ENCODE results near the gene PKD1L1. TPM values are rescaled to one million over a fixed set of nuclear protein-coding genes. Genes with fewer than 3 reads are reported as not detected.

Gene PKD1L1
- total RNA-seq, 4 donors from 2014 or later: 0.06 to 0.19 (median 0.13) TPM; not detected in 1

DNA sequence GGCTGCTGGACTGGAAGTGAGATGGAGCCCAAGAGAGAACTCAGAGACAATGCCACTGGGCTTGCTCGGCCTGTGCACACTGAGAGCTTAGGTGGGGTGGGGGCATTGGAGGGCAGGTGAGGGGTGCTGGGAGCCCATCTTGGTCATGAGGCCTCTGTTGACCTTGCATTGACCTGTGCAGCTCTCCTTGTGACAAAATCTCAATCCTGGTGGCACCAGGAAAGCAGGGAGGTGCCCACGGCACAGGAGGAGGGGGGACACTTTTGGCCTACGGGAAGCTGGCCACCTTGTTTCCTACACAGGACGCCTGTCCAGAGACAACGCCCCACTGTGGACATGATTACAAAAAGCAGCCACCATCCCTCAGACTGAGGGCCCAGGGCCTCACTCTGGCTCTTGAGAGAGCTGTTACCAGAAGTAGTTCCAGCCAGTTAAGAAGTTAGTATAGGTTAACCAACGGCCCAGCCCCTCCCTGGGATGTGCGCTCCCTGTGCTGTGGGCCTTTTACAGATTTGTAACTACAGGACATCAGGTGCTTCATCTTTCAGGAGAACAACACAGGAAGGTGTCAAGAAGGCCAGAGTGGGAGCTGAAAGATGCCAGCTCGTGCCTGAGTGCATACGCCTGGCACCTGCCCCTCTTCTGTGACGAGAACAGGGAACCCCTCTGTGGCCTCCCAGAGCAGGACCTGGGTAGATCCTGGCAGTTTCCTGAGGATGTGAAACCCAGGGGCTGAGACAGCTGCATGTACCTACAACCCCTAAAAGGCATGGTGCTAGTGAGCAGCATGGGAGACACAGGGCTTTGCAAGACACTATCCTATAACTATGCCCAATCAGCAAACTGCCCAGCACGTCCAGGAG is 10.3 kb downstream of the PKD1L1 start:
- DNase-seq: no peak
- Histone ChIP-seq H3K27ac (no peak overlapping the region), H3K4me1 (peaks cover 0 to 12% (median 9%) of the 10 kb centered on the region in 3 donors), H3K27me3 (no peaks in the 10 kb centered on the region), H3K4me3 (no peak overlapping the region), H3K36me3 (no peaks in the 10 kb centered on the region), H3K9me3 (no peaks in the 10 kb centered on the region)
- 74 to 81% methylated on average over 3 to 7 of the region's 11 CpGs for WGBS, 2 donors
- intact Hi-C loops (cut with DNase I): no loop called here
- TF ChIP-seq POLR2A (IDR thresholded peaks at IDR 0.05): no peak
- TF ChIP-seq, protein P1, sequence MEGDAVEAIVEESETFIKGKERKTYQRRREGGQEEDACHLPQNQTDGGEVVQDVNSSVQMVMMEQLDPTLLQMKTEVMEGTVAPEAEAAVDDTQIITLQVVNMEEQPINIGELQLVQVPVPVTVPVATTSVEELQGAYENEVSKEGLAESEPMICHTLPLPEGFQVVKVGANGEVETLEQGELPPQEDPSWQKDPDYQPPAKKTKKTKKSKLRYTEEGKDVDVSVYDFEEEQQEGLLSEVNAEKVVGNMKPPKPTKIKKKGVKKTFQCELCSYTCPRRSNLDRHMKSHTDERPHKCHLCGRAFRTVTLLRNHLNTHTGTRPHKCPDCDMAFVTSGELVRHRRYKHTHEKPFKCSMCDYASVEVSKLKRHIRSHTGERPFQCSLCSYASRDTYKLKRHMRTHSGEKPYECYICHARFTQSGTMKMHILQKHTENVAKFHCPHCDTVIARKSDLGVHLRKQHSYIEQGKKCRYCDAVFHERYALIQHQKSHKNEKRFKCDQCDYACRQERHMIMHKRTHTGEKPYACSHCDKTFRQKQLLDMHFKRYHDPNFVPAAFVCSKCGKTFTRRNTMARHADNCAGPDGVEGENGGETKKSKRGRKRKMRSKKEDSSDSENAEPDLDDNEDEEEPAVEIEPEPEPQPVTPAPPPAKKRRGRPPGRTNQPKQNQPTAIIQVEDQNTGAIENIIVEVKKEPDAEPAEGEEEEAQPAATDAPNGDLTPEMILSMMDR (IDR thresholded peaks at IDR 0.05): no peak

DNA sequence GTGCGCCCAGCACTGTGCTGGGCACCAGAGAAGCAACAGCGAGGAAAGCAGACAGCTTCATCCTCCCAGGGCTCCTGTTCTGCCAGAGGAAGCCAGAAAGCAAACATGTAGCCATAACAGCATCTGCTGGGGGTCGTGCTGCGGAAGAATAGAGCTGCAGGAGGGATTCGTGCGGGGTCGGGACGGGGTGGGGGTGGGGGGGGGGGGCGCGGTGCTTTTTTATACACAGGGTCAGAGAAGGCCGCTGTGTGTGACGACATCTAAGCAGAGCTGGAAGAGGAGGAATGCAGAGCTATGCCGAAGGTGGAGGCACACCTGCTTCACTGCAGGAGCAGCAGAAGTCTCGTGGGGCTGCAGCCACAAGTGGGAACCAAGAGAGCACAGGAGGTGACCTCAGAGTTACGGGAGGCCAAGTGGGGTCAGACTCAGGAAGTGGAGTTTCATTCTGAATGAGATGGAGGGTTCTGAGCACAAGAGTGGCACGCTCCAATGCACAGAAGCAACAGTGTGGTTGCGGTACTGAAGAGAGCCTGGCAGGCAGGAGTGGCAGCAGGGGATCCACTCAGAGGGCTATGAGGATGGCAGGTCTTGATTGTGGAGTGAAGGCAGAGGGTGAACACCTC is 11.1 kb downstream of the PKD1L1 start:
- no peak overlapping the region for H3K27ac ChIP-seq
- intact Hi-C loops (cut with DNase I): no loop called here
- no peaks in the 10 kb centered on the region for H3K36me3 ChIP-seq
- H3K9me3 ChIP-seq: no peaks in the 10 kb centered on the region
- no peaks in the 10 kb centered on the region for H3K27me3 ChIP-seq
- no peak for DNase-seq
- TF ChIP-seq, protein P1 (IDR thresholded peaks at IDR 0.05): no peak
- no peak for TF ChIP-seq POLR2A (IDR thresholded peaks at IDR 0.05)
- peaks cover 0 to 12% (median 9%) of the 10 kb centered on the region in 3 donors for H3K4me1 ChIP-seq
- WGBS, 2 donors: 64 to 84% methylated on average over 13 to 14 of the region's 17 CpGs
- H3K4me3 ChIP-seq: no peak overlapping the region

DNA sequence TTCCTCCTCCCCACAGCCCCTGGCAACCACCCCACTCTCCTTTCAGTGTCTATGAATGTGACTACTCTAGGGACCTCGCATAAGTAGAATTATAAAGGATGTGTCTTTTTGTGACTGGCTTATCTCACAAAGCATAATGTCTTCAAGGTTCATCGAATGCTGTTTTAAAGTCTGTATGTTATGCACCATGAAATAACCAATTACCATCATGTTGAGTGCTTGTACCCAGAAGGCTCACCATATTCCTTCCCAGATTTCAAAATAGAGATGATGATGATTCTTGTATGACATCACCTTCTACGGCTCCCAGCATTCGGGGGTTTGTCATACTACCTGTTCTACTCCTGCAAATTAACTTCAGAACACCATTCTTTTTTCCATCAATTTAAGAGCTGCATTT is 11.9 kb downstream of the PKD1L1 start:
- H3K27me3 ChIP-seq: no peaks in the 10 kb centered on the region
- intact Hi-C loops (cut with DNase I): no loop called here
- DNase-seq: no peak
- H3K4me1 ChIP-seq: peaks cover 0 to 7% (median 5%) of the 10 kb centered on the region in 3 donors
- no peaks in the 10 kb centered on the region for H3K9me3 ChIP-seq
- 71 to 81% methylated on average over 4 of the region's 4 CpGs for WGBS, 2 donors
- TF ChIP-seq, protein P1 (IDR thresholded peaks at IDR 0.05): no peak
- no peak for TF ChIP-seq POLR2A (IDR thresholded peaks at IDR 0.05)
- H3K27ac ChIP-seq: no peak overlapping the region
- H3K4me3 ChIP-seq: no peak overlapping the region
- H3K36me3 ChIP-seq: no peaks in the 10 kb centered on the region

DNA sequence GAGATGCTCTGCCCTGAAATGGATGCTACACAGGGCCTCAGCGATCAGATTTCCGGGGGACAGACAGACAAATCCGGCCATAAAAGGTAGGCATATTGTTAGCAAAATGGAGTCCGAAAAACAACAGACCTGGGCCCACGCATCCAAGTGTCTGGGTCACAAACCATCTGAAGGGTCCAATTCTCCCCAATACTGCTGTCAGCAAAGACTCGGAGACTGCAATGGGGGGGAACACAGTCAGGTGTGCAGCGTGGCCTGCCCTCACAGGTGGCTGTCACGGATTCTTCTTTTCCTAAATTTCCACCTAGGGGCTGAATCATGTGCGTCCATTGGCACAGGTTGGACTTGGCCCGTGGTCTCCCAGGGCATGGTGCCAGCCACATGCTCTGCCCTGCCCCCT is 12.9 kb downstream of the PKD1L1 start:
- Histone ChIP-seq H3K36me3 (no peaks in the 10 kb centered on the region), H3K27ac (no peak overlapping the region), H3K27me3 (no peaks in the 10 kb centered on the region), H3K4me3 (no peak overlapping the region), H3K4me1 (no peaks in the 10 kb centered on the region), H3K9me3 (no peaks in the 10 kb centered on the region)
- intact Hi-C loops (cut with DNase I): no loop called here
- 90 to 94% methylated on average over 9 to 10 of the region's 10 CpGs for WGBS, 2 donors
- no peak for DNase-seq
- TF ChIP-seq, protein P1 (IDR thresholded peaks at IDR 0.05): no peak
- no peak for TF ChIP-seq POLR2A (IDR thresholded peaks at IDR 0.05)

DNA sequence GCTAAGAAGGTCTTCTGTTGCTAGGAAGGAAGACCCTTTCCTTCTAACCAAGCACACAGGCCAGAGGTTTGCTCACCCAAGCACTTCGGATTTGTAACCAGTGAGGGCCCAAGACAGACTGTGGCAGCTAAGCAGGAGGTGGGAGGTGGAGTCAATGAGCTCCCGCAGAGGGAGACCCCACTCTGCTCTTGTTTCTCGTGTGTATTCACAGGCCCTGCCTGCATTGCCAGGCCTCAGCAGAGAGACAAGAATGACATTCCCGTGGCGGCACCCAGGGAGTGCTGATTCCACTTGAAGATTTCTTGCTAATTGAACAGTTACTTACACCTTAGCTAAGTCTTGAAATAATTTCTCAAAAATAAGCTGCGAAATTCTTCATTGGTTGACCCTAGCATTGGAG is 13.4 kb downstream of the PKD1L1 start:
- WGBS, 2 donors: 79 to 100% methylated on average over 1 to 4 of the region's 6 CpGs
- H3K27me3 ChIP-seq: no peaks in the 10 kb centered on the region
- H3K4me1 ChIP-seq: no peaks in the 10 kb centered on the region
- intact Hi-C loops (cut with DNase I): no loop called here
- no peak overlapping the region for H3K27ac ChIP-seq
- no peaks in the 10 kb centered on the region for H3K36me3 ChIP-seq
- no peak overlapping the region for H3K4me3 ChIP-seq
- no peak for DNase-seq
- H3K9me3 ChIP-seq: no peaks in the 10 kb centered on the region
- TF ChIP-seq, protein P1 (IDR thresholded peaks at IDR 0.05): no peak
- TF ChIP-seq POLR2A (IDR thresholded peaks at IDR 0.05): no peak
